ENCODE measurements around the gene TEX48.

GRCh38 chr9:114695948-114696347 is 14.0 kb upstream of the TEX48 start:
- no peak for TF ChIP-seq CTCF (IDR thresholded peaks at IDR 0.05)
- no peak for TF ChIP-seq ZFX (IDR thresholded peaks at IDR 0.05; ENCODE audit: borderline replicate concordance)
